H9 (cell line): ENCODE results near the gene LSM2. TPM values are rescaled to one million over a fixed set of nuclear protein-coding genes. Genes with fewer than 3 reads are reported as not detected.

Experiments used
- DNase-seq: peaks from one replicate; pipeline ENCODE4 v3.0.0-alpha.2; 2017
- H2AFZ ChIP-seq: one replicate; pipeline ENCODE4 v1.6.1; 2013; ENCODE audit warnings: mild to moderate bottlenecking, low read length, control low read depth, moderate library complexity
- H2AK5ac ChIP-seq: 2 replicates; pipeline ENCODE4 v1.6.1; 2013; ENCODE audit warnings: low read length, control low read depth, mixed read lengths; ENCODE audit not compliant: insufficient read length
- H2BK120ac ChIP-seq: one replicate; pipeline ENCODE4 v1.6.1; 2013; ENCODE audit warnings: low read depth, mild to moderate bottlenecking, low read length, control low read depth, inconsistent platforms; ENCODE audit not compliant: poor library complexity, severe bottlenecking
- H2BK12ac ChIP-seq: 2 replicates; pipeline ENCODE4 v1.6.1; 2013; ENCODE audit warnings: low read length, control low read depth, mixed read lengths, low read depth; ENCODE audit not compliant: insufficient read length
- H2BK15ac ChIP-seq: 2 replicates; pipeline ENCODE4 v1.6.1; 2013; ENCODE audit warnings: low read depth, low read length, control low read depth
- H2BK20ac ChIP-seq: one replicate; pipeline ENCODE4 v1.6.1; 2013; ENCODE audit warnings: low read depth, mild to moderate bottlenecking, low read length, control low read depth, inconsistent platforms; ENCODE audit not compliant: poor library complexity, severe bottlenecking
- H2BK5ac ChIP-seq: 2 replicates; pipeline ENCODE4 v1.6.1; 2013; ENCODE audit warnings: low read length, control low read depth, mixed read lengths; ENCODE audit not compliant: insufficient read length
- H3K14ac ChIP-seq: 2 replicates; pipeline ENCODE4 v1.6.1; 2013; ENCODE audit warnings: low read length, control low read depth; ENCODE audit not compliant: insufficient read depth
- H3K18ac ChIP-seq: 2 replicates; pipeline ENCODE4 v1.6.1; 2013; ENCODE audit warnings: low read depth, mild to moderate bottlenecking, mixed read lengths, low read length, control low read depth; ENCODE audit not compliant: insufficient read length
- H3K23ac ChIP-seq: 2 replicates; pipeline ENCODE4 v1.6.1; 2013; ENCODE audit warnings: low read length, control low read depth, mixed read lengths, low read depth; ENCODE audit not compliant: insufficient read length
- H3K23me2 ChIP-seq: 2 replicates; pipeline ENCODE4 v1.6.1; 2013; ENCODE audit warnings: low read depth, mild to moderate bottlenecking, mixed read lengths, low read length, control low read depth; ENCODE audit not compliant: insufficient read length, poor library complexity, severe bottlenecking
- H3K27ac ChIP-seq: 2 replicates; pipeline ENCODE4 v1.5.1; 2013; ENCODE audit warnings: low read length, control low read depth, mixed read lengths, low read depth; ENCODE audit not compliant: insufficient read length
- H3K27me3 ChIP-seq: 2 replicates; pipeline ENCODE4 v1.6.1; 2013; ENCODE audit warnings: low read length, control low read depth, inconsistent platforms; ENCODE audit not compliant: insufficient read depth
- H3K4ac ChIP-seq: 2 replicates; pipeline ENCODE4 v1.6.1; 2013; ENCODE audit warnings: low read depth, mild to moderate bottlenecking, control low read depth, inconsistent platforms, low read length, moderate library complexity
- H3K4me1 ChIP-seq: 2 replicates; pipeline ENCODE4 v1.6.1; 2013; ENCODE audit warnings: low read length, control low read depth, inconsistent platforms; ENCODE audit not compliant: insufficient read depth
- H3K4me2 ChIP-seq: 2 replicates; pipeline ENCODE4 v1.6.1; 2013; ENCODE audit warnings: low read length, control low read depth, mixed read lengths; ENCODE audit not compliant: insufficient read length, insufficient read depth
- H3K56ac ChIP-seq: 2 replicates; pipeline ENCODE4 v1.6.1; 2013; ENCODE audit warnings: low read depth, mild to moderate bottlenecking, mixed read lengths, low read length, control low read depth; ENCODE audit not compliant: insufficient read length
- H3K79me1 ChIP-seq: 2 replicates; pipeline ENCODE4 v1.6.1; 2013; ENCODE audit warnings: low read depth, mild to moderate bottlenecking, moderate library complexity, low read length, control low read depth, inconsistent platforms; ENCODE audit not compliant: insufficient read depth, poor library complexity, severe bottlenecking
- H3K79me2 ChIP-seq: 2 replicates; pipeline ENCODE4 v1.6.1; 2013; ENCODE audit warnings: low read length, control low read depth, inconsistent platforms; ENCODE audit not compliant: insufficient read depth
- H3K9ac ChIP-seq: 2 replicates; pipeline ENCODE4 v1.6.1; 2013; ENCODE audit warnings: low read length, control low read depth, mixed read lengths; ENCODE audit not compliant: insufficient read length; ENCODE audit errors: extremely low read depth
- H3K9me3 ChIP-seq: one replicate; pipeline ENCODE4 v1.6.1; 2013; ENCODE audit warnings: low read depth, low read length, inconsistent platforms; ENCODE audit not compliant: control insufficient read depth
- H3T11ph ChIP-seq: one replicate; pipeline ENCODE4 v1.6.1; 2013; ENCODE audit warnings: mild to moderate bottlenecking, low read length, control low read depth, inconsistent platforms
- H4K20me1 ChIP-seq: one replicate; pipeline ENCODE4 v1.6.1; 2013; ENCODE audit not compliant: control insufficient read depth, insufficient read length, insufficient read depth
- H4K5ac ChIP-seq: 2 replicates; pipeline ENCODE4 v1.6.1; 2013; ENCODE audit warnings: low read depth, mild to moderate bottlenecking, mixed read lengths, low read length, control low read depth; ENCODE audit not compliant: insufficient read length
- H4K8ac ChIP-seq: replicated peaks from 2 replicates; pipeline ENCODE4 v1.6.1; 2013; ENCODE audit warnings: low read length, control low read depth, mixed read lengths, low read depth; ENCODE audit not compliant: insufficient read length
- H4K91ac ChIP-seq: 2 replicates; pipeline ENCODE4 v1.6.1; 2013; ENCODE audit warnings: low read depth, mild to moderate bottlenecking, moderate library complexity, mixed read lengths, low read length, control low read depth; ENCODE audit not compliant: insufficient read length
- H3K27ac Mint-ChIP-seq, 3 experiments: 2 replicates in 2 of 3; 3 replicates in 1 of 3; pipeline ENCODE4 v1.8.0; 2020 to 2021; ENCODE audit warnings: mixed read lengths in 3 of 3, mild to moderate bottlenecking in 1 of 3, moderate library complexity in 1 of 3
- H3K27me3 Mint-ChIP-seq: 2 replicates; pipeline ENCODE4 v1.8.0; 2021; ENCODE audit warnings: low read depth, mild to moderate bottlenecking, moderate library complexity, mixed read lengths
- H3K36me3 Mint-ChIP-seq, 3 experiments: 2 replicates in 2 of 3; 3 replicates in 1 of 3; pipeline ENCODE4 v1.8.0; 2020 to 2021; ENCODE audit warnings: low read depth in 3 of 3, mixed read lengths in 3 of 3; ENCODE audit not compliant: insufficient read depth in 1 of 3
- H3K4me1 Mint-ChIP-seq, 2 experiments: 2 replicates each; pipeline ENCODE4 v1.8.0; 2020; ENCODE audit warnings: mixed read lengths in 2 of 2
- H3K4me3 Mint-ChIP-seq, 2 experiments: 2 replicates in 1 of 2; 3 replicates in 1 of 2; pipeline ENCODE4 v1.8.0; 2020 to 2021; ENCODE audit warnings: mild to moderate bottlenecking in 2 of 2, mixed read lengths in 2 of 2, moderate library complexity in 1 of 2
- H3K9me3 Mint-ChIP-seq, 2 experiments: 2 replicates in 1 of 2; 3 replicates in 1 of 2; pipeline ENCODE4 v1.8.0; 2020; ENCODE audit warnings: mild to moderate bottlenecking in 2 of 2, mixed read lengths in 2 of 2, moderate library complexity in 1 of 2
- WGBS: extraction: QIAGEN DNeasy Blood & Tissue Kit; methylation state at CpG from one replicate; pipeline ENCODE4 v1.1.7; 2013; ENCODE audit warnings: missing lambda C conversion rate, low lambda C conversion rate, mixed read lengths; ENCODE audit not compliant: insufficient read length; ENCODE audit errors: extremely low coverage; 5-methylcytosine and 5-hydroxymethylcytosine counted together
- total RNA-seq: library from RNA; stranded (reverse); gene quantifications from 2 replicates; pipeline ENCODE4 v1.2.1, GENCODE V29; 2021
- TF ChIP-seq, protein P1 (sequence below): fragments of 200-600 bp; sonication (generic); conservative IDR thresholded peaks from 3 replicates; pipeline ENCODE4 v1.8.0; 2021; ENCODE audit warnings: antibody characterized with exemption, mild to moderate bottlenecking

The LSM2 gene
- total RNA-seq, 1 experiment from 2014 or later, result 123 TPM

DNA sequence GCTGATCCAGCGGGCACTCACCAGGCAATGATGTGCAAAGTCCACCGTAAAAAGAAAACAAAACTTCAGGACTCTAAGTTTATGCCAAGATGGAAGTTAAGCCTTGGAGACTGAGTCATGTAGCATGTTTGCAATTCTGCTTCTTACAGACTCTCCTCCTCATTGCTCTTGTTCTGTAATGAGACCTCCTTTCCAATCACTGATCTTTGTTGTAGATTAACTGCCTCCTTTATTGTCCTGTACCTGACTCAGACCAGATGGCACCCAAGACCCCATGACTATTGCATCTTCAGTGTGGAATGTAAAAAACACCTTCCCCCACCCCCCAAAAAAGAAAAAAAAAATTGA lies 44.7 kb upstream of the LSM2 start:
- Histone ChIP-seq H2BK5ac (no peak overlapping the region), H2BK12ac (no peak overlapping the region), H4K91ac (no peak overlapping the region), H3K18ac (no peak overlapping the region), H3K23ac (no peak overlapping the region), H3K4me2 (no peak overlapping the region), H3K14ac (no peak overlapping the region), H2AK5ac (no peak overlapping the region), H3K27me3 (no peaks in the 10 kb centered on the region), H4K20me1 (no peaks in the 10 kb centered on the region), H2BK15ac (no peak overlapping the region), H4K8ac (no peak overlapping the region), H4K5ac (no peak overlapping the region), H3K23me2 (no peaks in the 10 kb centered on the region), H3K4me1 (no peaks in the 10 kb centered on the region), H3K79me1 (no peaks in the 10 kb centered on the region), H2AFZ (no peak overlapping the region), H3K27ac (no peak overlapping the region), H2BK120ac (no peak overlapping the region), H3K56ac (no peak overlapping the region), H2BK20ac (no peak overlapping the region), H3K79me2 (no peaks in the 10 kb centered on the region), H3K4ac (no peak overlapping the region), H3K9me3 (no peaks in the 10 kb centered on the region), H3T11ph (no peak overlapping the region), H3K9ac (no peak overlapping the region)
- Mint-ChIP-seq H3K9me3 (peaks cover 11 to 12% of the 10 kb centered on the region in 2 experiments), H3K4me1 (0 out of 4 replicates have a peak, but pooled peaks cover 0 to 2% of the 10 kb centered on the region in 2 experiments), H3K36me3 (peaks cover 11 to 12% (median 12%) of the 10 kb centered on the region in 3 experiments; a peak in 6 of 7 replicates), H3K27me3 (no peaks in the 10 kb centered on the region), H3K4me3 (no peak overlapping the region), H3K27ac (no peak overlapping the region; a peak in 1 of 7 replicates)
- DNase-seq, result no peak
- WGBS, result no CpG with 5 or more reads among the region's 2 CpGs
- TF ChIP-seq, protein P1, sequence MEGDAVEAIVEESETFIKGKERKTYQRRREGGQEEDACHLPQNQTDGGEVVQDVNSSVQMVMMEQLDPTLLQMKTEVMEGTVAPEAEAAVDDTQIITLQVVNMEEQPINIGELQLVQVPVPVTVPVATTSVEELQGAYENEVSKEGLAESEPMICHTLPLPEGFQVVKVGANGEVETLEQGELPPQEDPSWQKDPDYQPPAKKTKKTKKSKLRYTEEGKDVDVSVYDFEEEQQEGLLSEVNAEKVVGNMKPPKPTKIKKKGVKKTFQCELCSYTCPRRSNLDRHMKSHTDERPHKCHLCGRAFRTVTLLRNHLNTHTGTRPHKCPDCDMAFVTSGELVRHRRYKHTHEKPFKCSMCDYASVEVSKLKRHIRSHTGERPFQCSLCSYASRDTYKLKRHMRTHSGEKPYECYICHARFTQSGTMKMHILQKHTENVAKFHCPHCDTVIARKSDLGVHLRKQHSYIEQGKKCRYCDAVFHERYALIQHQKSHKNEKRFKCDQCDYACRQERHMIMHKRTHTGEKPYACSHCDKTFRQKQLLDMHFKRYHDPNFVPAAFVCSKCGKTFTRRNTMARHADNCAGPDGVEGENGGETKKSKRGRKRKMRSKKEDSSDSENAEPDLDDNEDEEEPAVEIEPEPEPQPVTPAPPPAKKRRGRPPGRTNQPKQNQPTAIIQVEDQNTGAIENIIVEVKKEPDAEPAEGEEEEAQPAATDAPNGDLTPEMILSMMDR, result no peak
